Caco-2 (cell line): ENCODE measurements around the gene MATN4. TPM values are rescaled to one million over a fixed set of nuclear protein-coding genes. Genes with fewer than 3 reads are reported as not detected.

ENCODE experiments used
- BruUV-seq: library from RNA; stranded (reverse); fragments of 400-500 nt; replicated peaks from 2 replicates; lab custom pipeline; 2021; lab: Mats Ljungman, UMichigan
- CTCF ChIA-PET: fragments of 300-600 bp; sonication (Branson Sonifier 250); formaldehyde crosslinking; loops from one replicate; lab custom pipeline; 2022; ENCODE audit warnings: antibody characterized with exemption; lab: Charles Lee
- POLR2A ChIA-PET: fragments of 300-600 bp; sonication (Branson Sonifier 250); formaldehyde crosslinking; loops from one replicate; lab custom pipeline; 2022; ENCODE audit warnings: antibody characterized with exemption; lab: Charles Lee
- DNase-seq, 2 experiments: peaks; one replicate each; pipeline versions ENCODE4 v3.0.0 to v3.0.0-alpha.2; 2020 to 2022
- H3K27me3 ChIP-seq: replicated peaks from 2 replicates; pipeline ENCODE4 v1.6.0; 2011; ENCODE audit warnings: low read length; ENCODE audit not compliant: control insufficient read depth, insufficient read depth
- H3K36me3 ChIP-seq: 2 replicates; pipeline ENCODE4 v1.5.1; 2011; ENCODE audit warnings: low read length; ENCODE audit not compliant: control insufficient read depth, insufficient read depth
- H3K4me1 ChIP-seq: fragments of 250-450 bp; sonication (Bioruptor Pico); 2 replicates; pipeline ENCODE4 v1.5.1; 2020; ENCODE audit warnings: mild to moderate bottlenecking
- H3K4me3 ChIP-seq: 2 replicates; pipeline ENCODE4 v1.5.1; 2011; ENCODE audit warnings: low read depth, mild to moderate bottlenecking, control low read depth, low read length
- H3K9me3 ChIP-seq: fragments of 250-450 bp; sonication (Bioruptor Pico); 2 replicates; pipeline ENCODE4 v1.5.1; 2020; ENCODE audit warnings: mild to moderate bottlenecking, moderate library complexity
- H3K27ac Mint-ChIP-seq: one replicate; pipeline ENCODE4 v1.8.0; 2022; ENCODE audit warnings: mixed read lengths; ENCODE audit not compliant: unreplicated experiment
- H3K27me3 Mint-ChIP-seq: one replicate; pipeline ENCODE4 v1.8.0; 2022; ENCODE audit warnings: mixed read lengths; ENCODE audit not compliant: insufficient read depth, unreplicated experiment
- H3K36me3 Mint-ChIP-seq: one replicate; pipeline ENCODE4 v1.8.0; 2022; ENCODE audit warnings: mild to moderate bottlenecking, mixed read lengths; ENCODE audit not compliant: insufficient read depth, unreplicated experiment
- H3K4me1 Mint-ChIP-seq: one replicate; pipeline ENCODE4 v1.8.0; 2022; ENCODE audit warnings: low read depth, mixed read lengths; ENCODE audit not compliant: unreplicated experiment
- H3K4me3 Mint-ChIP-seq: one replicate; pipeline ENCODE4 v1.8.0; 2022; ENCODE audit warnings: mild to moderate bottlenecking, moderate library complexity, mixed read lengths; ENCODE audit not compliant: unreplicated experiment
- H3K9me3 Mint-ChIP-seq: one replicate; pipeline ENCODE4 v1.8.0; 2022; ENCODE audit warnings: mixed read lengths; ENCODE audit not compliant: unreplicated experiment
- intact Hi-C: fragments of 100-400 bp; cut with micrococcal nuclease; formaldehyde crosslinking; loops from one replicate; pipeline ENCODE4 v1.10.0; 2022; ENCODE audit not compliant: unreplicated experiment
- total RNA-seq: library from RNA; stranded (reverse); gene quantifications from 2 replicates; pipeline ENCODE4 v1.2.3, GENCODE V29; 2022
- TF ChIP-seq, protein P1 (sequence below), 2 experiments: fragments of 200-600 bp in 1 of 2; IDR thresholded peaks; 1 replicate in 1 of 2; 2 replicates in 1 of 2; pipeline versions ENCODE4 v1.5.1 to v1.8.0; 2011 to 2022; ENCODE audit warnings: antibody characterized with exemption in 1 of 2, control low read depth in 1 of 2, inconsistent platforms in 1 of 2, low read depth in 1 of 2, low read length in 1 of 2, mild to moderate bottlenecking in 1 of 2, moderate library complexity in 1 of 2; ENCODE audit not compliant: insufficient read depth in 1 of 2, severe bottlenecking in 1 of 2, unreplicated experiment in 1 of 2

MATN4 gene
- total RNA-seq, 1 experiment from 2014 or later: not detected

DNA sequence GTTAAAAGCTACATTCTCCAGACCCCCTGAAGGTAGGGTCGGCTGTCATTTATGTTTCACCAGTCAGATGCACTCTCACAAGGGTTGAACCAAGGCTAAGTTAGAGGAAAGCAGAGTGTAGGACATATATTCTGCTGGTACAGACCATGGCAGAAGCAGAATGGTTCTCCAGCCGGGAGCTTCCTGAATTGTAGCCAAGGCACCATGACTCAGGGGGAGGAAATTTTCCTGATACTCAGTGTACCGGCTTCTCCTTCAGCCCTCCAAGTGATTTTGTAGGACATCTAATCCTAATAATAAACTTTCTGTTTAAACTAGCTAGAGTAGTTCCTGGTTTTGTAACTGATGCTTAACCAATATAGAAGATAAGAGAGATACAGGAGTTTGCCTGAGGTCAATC, 39.6 kb downstream of the MATN4 start:
- Histone ChIP-seq H3K4me3 (no peak overlapping the region), H3K27me3 (peaks cover 2% of the 10 kb centered on the region; the same call in 1 of the 2 replicates), H3K4me1 (no peaks in the 10 kb centered on the region), H3K9me3 (no peaks in the 10 kb centered on the region), H3K36me3 (no peaks in the 10 kb centered on the region)
- Mint-ChIP-seq H3K9me3 (no peaks in the 10 kb centered on the region), H3K36me3 (no peaks in the 10 kb centered on the region), H3K27me3 (peaks cover 25% of the 10 kb centered on the region), H3K4me3 (no peak overlapping the region), H3K4me1 (no peaks in the 10 kb centered on the region), H3K27ac (no peak overlapping the region)
- intact Hi-C loops: no loop called here
- ChIA-PET CTCF (interaction anchor here (0.7 to 0.9 kb wide), 2 partner anchors 22 to 25 kb away, joined by 3 read pairs; no protein-coding TSS in a partner anchor), POLR2A (no interaction called here)
- TF ChIP-seq, protein P1, sequence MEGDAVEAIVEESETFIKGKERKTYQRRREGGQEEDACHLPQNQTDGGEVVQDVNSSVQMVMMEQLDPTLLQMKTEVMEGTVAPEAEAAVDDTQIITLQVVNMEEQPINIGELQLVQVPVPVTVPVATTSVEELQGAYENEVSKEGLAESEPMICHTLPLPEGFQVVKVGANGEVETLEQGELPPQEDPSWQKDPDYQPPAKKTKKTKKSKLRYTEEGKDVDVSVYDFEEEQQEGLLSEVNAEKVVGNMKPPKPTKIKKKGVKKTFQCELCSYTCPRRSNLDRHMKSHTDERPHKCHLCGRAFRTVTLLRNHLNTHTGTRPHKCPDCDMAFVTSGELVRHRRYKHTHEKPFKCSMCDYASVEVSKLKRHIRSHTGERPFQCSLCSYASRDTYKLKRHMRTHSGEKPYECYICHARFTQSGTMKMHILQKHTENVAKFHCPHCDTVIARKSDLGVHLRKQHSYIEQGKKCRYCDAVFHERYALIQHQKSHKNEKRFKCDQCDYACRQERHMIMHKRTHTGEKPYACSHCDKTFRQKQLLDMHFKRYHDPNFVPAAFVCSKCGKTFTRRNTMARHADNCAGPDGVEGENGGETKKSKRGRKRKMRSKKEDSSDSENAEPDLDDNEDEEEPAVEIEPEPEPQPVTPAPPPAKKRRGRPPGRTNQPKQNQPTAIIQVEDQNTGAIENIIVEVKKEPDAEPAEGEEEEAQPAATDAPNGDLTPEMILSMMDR (IDR thresholded peaks at IDR 0.05; ENCODE audit: insufficient read depth in 1 of 2, low read depth in 1 of 2, low read length in 1 of 2, severe bottlenecking in 1 of 2, unreplicated experiment in 1 of 2): no peak
- DNase-seq: no peak
- no TSS peak for BruUV-seq

DNA sequence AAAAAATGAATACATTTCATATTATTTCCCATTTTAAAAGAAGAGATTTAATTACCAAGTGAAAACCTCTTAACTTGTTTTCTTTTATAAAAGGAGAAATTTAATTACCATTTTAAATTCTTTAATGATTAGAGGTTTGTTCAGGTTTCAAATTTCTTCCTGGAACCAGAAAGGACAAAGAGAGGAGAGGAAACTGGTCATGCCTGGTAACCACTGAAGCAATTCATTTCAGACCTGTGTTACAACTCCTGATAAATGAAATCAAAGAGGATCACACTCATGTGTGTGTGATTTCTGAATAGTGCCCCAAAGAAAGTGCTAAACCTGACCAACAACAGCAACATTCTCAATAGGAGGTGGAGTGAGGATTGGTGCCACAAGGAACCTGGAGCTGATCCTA, 41.1 kb downstream of the MATN4 start:
- Mint-ChIP-seq H3K9me3 (no peaks in the 10 kb centered on the region), H3K4me3 (no peak overlapping the region), H3K4me1 (no peaks in the 10 kb centered on the region), H3K36me3 (no peaks in the 10 kb centered on the region), H3K27me3 (peaks cover 25% of the 10 kb centered on the region), H3K27ac (no peak overlapping the region)
- DNase-seq: no peak
- Histone ChIP-seq H3K36me3 (no peaks in the 10 kb centered on the region), H3K27me3 (peaks cover 2% of the 10 kb centered on the region; the same call in 1 of the 2 replicates), H3K4me1 (no peaks in the 10 kb centered on the region), H3K9me3 (no peaks in the 10 kb centered on the region), H3K4me3 (no peak overlapping the region)
- intact Hi-C loops: no loop called here
- ChIA-PET CTCF (no interaction called here), POLR2A (no interaction called here)
- BruUV-seq: no TSS peak
- TF ChIP-seq, protein P1 (IDR thresholded peaks at IDR 0.05; ENCODE audit: insufficient read depth in 1 of 2, low read depth in 1 of 2, low read length in 1 of 2, severe bottlenecking in 1 of 2, unreplicated experiment in 1 of 2): no peak

DNA sequence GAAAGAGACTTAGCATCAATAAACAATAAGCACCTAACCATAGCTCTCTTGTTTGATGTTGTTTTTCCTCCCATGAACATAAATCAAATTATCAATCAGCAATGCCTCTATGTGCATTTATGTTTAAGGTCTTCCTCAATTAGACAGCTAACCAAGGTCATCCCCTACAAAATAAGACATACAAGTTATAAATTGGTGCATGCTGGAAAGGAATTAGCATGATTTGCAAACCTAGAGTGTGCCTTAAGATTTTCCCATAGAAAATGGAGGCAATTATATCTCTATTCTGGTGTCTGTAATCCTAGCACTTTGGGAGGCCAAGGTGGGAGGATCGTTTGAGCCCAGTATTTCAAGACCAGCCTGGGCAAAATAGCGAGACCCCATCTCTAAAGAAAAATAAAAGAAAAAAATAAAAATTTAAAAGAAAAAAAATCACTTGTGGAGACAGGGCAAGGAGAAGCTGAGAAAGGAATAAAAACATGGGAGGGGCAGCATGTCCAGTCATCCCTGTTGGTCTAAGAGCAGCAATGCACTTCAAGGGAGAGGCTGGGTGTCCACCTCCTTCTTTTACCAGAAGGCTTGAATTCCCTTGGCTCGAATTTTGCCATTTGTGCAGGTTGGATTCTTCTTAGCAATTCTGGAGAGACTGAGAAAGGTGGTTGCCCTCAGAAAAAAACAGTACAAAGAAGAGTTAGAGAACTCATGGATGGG, 44.4 kb downstream of the MATN4 start:
- no peaks in the 10 kb centered on the region for H3K36me3 Mint-ChIP-seq
- CTCF ChIA-PET: no interaction called here
- H3K27me3 Mint-ChIP-seq: peaks cover 26% of the 10 kb centered on the region

More for the DNA sequence above, 44.4 kb downstream of the MATN4 start:
- Histone ChIP-seq H3K36me3 (no peaks in the 10 kb centered on the region), H3K4me1 (no peaks in the 10 kb centered on the region), H3K27me3 (peaks cover 2% of the 10 kb centered on the region; the same call in 1 of the 2 replicates), H3K9me3 (no peaks in the 10 kb centered on the region; the same call in 1 of the 2 replicates), H3K4me3 (no peak overlapping the region)
- no peak for DNase-seq
- no peaks in the 10 kb centered on the region for H3K9me3 Mint-ChIP-seq
- H3K4me3 Mint-ChIP-seq: no peak overlapping the region
- intact Hi-C loops: no loop called here
- H3K27ac Mint-ChIP-seq: no peak overlapping the region
- no TSS peak for BruUV-seq
- TF ChIP-seq, protein P1 (IDR thresholded peaks at IDR 0.05; ENCODE audit: insufficient read depth in 1 of 2, low read depth in 1 of 2, low read length in 1 of 2, severe bottlenecking in 1 of 2, unreplicated experiment in 1 of 2): no peak
- POLR2A ChIA-PET: interaction anchor here (0.7 kb wide), 1 partner anchor 9 kb away, joined by 3 read pairs; the partner anchor contains the start of gene SLPI
- H3K4me1 Mint-ChIP-seq: no peaks in the 10 kb centered on the region
